HG02870 (cell line): ENCODE data around the gene HOXB1.

Experiments used
- ATAC-seq: cut with Tn5 transposase; IDR thresholded peaks from one replicate; pipeline ENCODE4 v1.9.1; 2021; ENCODE audit warnings: mild to moderate bottlenecking, moderate library complexity; ENCODE audit not compliant: unreplicated experiment

Gene HOXB1

GRCh38 chr17:48530887-48531272 lies at the start of gene HOXB1:
HOXB1 (minus strand) TSS chr17:48531011; CDS start chr17:48530904, 107 bp downstream.
- no peak for ATAC-seq

DNA sequence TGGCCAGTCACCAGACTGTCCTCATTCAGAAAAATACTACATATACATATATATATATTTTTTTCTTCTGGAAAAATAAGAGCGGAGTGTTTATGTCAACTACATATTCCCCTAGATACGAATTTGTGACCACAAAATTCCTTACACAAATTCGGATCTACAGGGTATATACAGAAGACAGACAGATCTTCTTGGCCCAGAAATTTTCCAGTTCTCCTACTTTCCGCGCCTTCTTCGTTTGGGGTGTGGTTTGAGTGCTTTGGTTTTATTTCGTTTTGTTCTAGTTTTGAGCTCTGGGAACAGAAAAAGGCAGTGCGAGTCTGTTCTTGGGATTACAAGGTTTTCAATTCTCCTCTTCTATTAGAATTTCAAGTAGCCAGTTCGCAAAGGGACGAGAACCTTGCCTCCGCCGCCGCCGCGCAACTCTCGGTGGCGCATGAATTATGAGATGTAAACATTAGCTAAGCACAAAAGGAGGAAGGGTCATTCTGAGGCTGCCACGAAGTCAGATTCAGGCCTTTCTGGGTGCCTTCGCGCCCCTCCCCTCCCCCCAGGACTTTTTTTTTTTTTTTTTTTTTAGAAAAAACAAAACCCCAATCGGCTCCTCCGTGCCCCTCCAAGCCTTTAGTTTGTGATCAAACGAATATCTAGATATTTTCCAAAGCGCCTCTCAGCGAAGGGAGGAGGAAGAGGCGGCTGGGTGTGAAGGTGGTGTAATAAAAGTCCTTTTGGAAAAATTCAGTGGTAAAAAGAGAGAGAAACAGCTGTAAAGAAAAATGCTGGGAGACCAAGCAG lies 49.1 kb upstream of the HOXB1 start:
- ATAC-seq: no peak

GRCh38 chr17:48579471-48579759 lies 48.6 kb upstream of the HOXB1 start:
- ATAC-seq: no peak

DNA sequence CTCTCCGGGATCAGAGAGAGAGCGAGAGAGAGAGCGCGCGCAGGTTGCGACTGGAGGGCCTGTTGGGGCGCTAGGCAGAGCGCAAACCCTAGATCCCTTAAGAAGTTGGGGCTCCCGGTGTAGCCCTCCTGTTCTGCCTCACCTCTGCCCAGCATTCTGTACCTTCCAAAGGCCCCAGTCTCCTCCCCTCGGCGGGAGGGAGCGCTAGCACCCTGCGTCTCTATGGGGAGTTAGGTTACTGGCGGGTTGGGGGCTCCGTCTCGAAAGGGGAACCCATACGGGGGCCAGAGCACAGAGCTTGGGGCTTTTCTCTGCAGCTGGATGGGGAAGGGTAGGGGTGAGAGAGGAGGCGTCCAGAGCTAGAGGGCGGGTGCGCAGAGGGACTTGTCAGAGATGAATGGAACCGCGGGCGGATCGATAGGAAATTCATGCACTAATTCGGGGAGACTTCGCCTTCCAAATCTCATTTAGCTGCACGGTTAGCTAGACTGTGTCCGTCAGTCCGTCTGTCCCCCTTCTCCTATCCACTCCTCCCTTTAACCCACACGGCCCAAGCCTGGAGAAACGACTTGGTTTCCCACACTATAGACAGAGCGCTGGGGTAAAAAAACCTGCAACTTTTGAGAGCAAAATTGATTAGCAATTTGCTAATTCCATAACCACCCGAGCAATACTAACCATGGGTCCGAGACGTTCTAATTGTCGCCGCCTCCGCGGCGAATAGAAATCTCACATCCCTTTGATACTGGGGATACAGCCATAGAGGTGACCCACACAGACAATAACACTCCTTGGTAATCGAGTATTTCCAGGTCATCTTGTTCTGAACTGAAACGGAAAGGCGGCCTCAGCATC lies 48.0 kb upstream of the HOXB1 start:
- ATAC-seq: peak; percentile 22

- ATAC-seq: peak; percentile 69
Observed at GRCh38 chr17:48577946-48578615, 47.3 kb upstream of the HOXB1 start, which contains the start of gene HOXB4. HOXB4 (minus strand) TSS chr17:48578350; CDS start chr17:48578319, 31 bp downstream.

- ATAC-seq: no peak
Observed at GRCh38 chr17:48577330-48577945, 46.6 kb upstream of the HOXB1 start.

DNA sequence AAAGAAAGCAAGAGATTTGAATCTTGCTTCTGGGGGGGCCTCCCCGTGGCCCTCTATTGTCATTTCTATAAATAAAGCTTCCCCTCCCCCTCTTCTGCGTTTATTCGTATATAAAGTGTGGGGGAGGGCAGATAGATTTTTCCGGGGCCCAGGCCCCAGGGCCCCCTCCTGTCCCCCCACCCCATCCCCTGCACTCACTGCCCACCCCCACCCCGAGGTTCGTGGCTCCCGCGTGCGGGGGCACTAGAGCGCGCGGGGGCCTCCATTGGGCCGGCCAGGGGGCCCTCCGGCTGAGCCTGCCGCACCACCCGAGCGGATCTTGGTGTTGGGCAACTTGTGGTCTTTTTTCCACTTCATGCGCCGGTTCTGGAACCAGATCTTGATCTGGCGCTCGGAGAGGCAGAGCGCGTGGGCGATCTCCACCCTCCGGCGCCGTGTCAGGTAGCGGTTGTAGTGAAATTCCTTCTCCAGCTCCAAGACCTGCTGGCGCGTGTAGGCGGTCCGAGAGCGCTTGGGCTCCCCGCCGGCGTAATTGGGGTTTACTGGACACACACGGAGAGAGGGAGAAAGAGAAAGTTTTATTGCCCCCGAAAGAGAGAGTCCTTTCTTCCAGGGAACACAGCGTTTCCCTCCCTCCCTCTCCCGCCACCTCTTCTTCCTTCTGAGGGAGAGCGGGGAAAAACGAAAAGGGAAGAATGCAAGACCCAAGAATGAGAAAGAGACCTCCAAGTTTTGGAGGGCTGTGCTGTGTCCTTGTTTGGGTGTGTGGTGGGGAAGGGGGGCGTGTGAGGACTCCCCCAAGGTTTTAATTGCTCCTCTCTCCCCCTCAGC lies 45.9 kb upstream of the HOXB1 start:
- ATAC-seq: no peak

- no peak for ATAC-seq
Observed at GRCh38 chr17:48575673-48576478, 45.1 kb upstream of the HOXB1 start.

GRCh38 chr17:48575066-48575582 lies 44.3 kb upstream of the HOXB1 start:
- no peak for ATAC-seq

GRCh38 chr17:48574505-48575065 lies 43.8 kb upstream of the HOXB1 start:
- no peak for ATAC-seq

DNA sequence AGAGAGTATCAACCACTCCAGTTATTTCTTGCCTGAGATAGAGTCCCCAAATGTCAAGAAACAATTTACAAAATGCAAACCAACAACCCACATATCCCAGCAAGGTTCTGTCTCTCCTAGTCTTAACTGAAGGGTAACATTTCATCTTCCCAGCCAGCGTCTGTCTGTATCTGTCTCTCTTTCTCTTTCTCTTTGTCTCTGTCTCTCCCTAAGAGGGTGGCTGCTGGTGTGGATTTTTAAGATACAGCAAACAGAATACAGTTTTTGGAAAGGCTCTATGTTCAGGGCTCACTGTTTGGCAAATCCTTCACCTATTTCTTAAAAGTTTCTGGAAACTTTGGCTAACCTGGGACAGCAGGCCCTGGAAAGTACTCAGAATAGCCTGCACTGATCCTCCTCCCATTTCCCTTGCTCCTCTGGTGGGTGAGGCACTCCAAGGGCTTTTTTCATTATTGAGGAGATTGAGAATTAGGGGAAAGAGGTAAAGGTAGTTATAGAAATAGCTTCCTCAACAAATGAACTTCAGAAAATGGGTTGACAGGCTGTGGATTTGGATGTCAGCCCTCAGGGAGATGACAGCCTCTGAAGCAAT lies 41.1 kb upstream of the HOXB1 start:
- ATAC-seq: no peak

- no peak for ATAC-seq
Observed at GRCh38 chr17:48571024-48571818, 40.4 kb upstream of the HOXB1 start.

DNA sequence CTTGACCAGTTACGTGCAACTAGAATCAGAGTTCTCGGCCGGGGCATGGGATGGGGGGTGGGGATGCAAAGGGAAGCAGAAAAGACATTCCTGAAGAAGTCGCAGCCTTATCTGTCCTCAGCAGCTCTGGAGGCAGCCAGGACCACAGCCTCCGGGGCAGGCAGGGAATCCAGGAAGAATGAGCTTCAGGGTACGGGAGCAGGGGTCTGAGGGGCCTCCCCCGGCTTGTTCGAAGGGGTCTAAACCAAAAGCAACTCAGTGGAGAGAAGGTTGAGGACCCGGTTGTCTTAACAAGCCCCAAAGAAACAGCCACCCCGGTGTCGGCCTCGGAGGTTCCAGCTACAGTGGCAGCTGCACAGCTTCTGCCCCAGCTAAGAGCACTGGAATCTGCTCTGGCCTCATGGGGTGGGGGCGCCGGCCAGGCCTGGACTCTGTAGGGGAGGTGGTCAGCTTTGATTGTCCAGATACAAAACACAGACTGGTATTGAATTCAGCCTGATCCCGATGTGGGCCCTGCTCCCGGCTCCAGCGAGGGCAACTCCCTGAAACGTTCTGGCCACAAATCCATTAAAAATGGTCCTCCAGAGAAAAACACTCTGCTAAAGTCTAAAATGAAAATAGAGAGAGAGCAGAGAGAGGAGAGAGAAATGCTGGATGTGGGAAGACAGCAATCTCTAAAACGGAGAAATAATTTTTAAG lies 39.7 kb upstream of the HOXB1 start:
- no peak for ATAC-seq

DNA sequence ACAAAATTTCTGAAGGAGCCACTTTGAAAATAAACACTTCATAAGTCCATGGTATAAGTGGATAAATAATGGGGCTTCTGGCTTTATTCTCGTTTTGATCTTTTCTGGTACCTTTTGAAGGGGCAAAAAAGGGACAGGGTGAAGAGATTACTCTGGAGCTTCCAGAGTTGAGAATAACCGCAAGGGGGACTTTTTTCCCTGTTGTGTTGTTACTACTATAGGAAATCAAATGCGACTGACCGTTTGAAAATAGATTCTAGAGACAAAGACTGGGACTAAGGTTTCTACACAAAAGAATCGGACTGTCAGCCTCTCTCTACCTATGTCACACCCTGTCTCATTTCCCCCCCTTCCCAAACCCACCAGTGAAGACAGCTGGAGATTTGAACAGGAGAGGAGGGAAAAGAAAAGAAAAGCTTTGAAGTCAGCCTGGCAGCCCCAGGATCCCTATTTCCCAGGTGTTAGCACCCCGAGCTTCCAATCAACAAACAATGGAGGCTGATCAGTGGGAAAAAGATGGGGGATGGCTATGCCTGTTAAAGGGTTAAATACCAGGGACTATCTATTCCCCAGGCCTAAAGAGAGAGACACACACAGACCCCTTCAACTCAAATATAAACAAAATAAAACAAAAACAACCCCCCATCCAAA lies 39.0 kb upstream of the HOXB1 start:
- ATAC-seq: no peak

DNA sequence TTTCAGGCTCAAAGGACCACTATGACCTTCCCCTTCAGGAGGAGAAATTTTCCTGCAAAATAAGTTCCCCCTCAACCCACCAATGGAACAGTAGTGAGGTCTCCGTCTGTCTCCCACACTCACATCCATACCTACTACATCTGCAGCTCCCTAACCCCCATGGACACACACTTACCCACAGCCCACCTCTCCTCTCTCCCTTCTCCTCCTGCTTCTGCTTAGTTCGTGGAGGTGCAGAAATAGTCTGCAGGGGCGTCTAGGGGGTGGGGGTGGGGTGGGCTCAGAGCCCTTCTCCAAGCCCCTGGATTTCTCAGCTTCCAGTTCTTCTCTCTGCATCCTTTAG lies 38.4 kb upstream of the HOXB1 start:
- no peak for ATAC-seq

DNA sequence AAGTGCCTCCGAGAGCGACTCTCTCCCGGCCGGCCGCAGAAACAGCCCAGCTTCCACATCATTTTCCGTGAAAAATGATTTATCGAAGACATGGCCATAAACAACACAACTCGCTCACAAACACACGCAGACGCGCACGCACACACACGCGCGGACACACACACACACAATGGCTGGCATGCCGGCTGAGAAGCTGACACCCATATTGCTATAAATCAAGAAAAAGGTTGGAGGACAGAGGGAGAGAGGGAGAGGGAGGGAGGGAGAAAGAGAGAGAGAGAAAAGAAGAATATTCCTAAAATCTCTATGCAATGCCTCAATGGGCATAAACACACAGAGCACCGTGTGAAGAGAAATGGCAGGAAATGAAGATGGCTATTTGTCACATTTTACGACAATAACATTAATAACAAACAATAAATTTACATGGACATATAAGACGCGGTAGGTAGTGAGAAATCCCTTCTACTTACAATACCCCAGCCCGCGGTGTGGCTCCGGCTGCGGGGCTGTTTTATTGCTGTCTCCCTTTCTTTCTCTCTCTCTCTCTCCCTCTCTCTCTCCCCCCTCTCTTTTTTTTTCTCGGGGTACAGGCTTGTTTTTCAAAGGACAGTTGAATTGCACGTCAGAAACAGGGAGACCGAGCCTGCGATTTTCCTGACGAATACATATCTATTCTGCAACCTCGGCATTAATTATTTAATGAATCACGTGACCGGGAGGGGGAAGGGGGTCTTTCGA lies 37.9 kb upstream of the HOXB1 start:
- ATAC-seq: no peak
